GM21786 (cell line): Measurements from ENCODE around the gene POLR3A.
"Not testable (repeated sequence)": the region's sequence is repeated elsewhere in the genome, so short reads cannot be mapped to it uniquely, and the experiment has no call there.

ENCODE experiments used
- ATAC-seq: cut with Tn5 transposase; IDR thresholded peaks from one replicate; pipeline ENCODE4 v1.9.1; 2021; ENCODE audit not compliant: unreplicated experiment

The POLR3A gene

GRCh38 chr10:78029269-78030226 lies at the start of gene POLR3A:
Gene POLR3A (minus strand): TSS chr10:78029515. CDS start chr10:78029407, 108 bp downstream.
- ATAC-seq, result peak; percentile 63

GRCh38 chr10:78078539-78079330 lies 49.4 kb upstream of the POLR3A start:
- ATAC-seq, result no peak

- not testable (repeated sequence) for ATAC-seq
Observed at GRCh38 chr10:78075806-78076205, 46.5 kb upstream of the POLR3A start.

- no peak for ATAC-seq
Observed at GRCh38 chr10:78072504-78072903, 43.2 kb upstream of the POLR3A start.

- no peak for ATAC-seq
Observed at GRCh38 chr10:78071857-78072179, 42.5 kb upstream of the POLR3A start.

- no peak for ATAC-seq
Observed at GRCh38 chr10:78071140-78071856, 42.0 kb upstream of the POLR3A start.

- no peak for ATAC-seq
Observed at GRCh38 chr10:78070726-78071125, 41.4 kb upstream of the POLR3A start.

GRCh38 chr10:78070064-78070463 lies 40.7 kb upstream of the POLR3A start:
- not testable (repeated sequence) for ATAC-seq

GRCh38 chr10:78069151-78069550 lies 39.8 kb upstream of the POLR3A start:
- no peak for ATAC-seq

- no peak for ATAC-seq
Observed at GRCh38 chr10:78066728-78067430, 37.6 kb upstream of the POLR3A start.

- no peak for ATAC-seq
Observed at GRCh38 chr10:78066012-78066411, 36.7 kb upstream of the POLR3A start.

- ATAC-seq, result no peak
Observed at GRCh38 chr10:78065611-78066010, 36.3 kb upstream of the POLR3A start.

GRCh38 chr10:78064919-78065318 lies 35.6 kb upstream of the POLR3A start:
- ATAC-seq, result not testable (repeated sequence)

- ATAC-seq, result no peak
Observed at GRCh38 chr10:78063236-78063635, 33.9 kb upstream of the POLR3A start.

GRCh38 chr10:78062296-78062695 lies 33.0 kb upstream of the POLR3A start:
- ATAC-seq, result no peak

GRCh38 chr10:78059906-78060702 lies 30.8 kb upstream of the POLR3A start:
- ATAC-seq, result no peak

- ATAC-seq, result no peak
Observed at GRCh38 chr10:78058562-78058961, 29.2 kb upstream of the POLR3A start.

GRCh38 chr10:78053211-78053868 lies 24.0 kb upstream of the POLR3A start:
- ATAC-seq, result no peak

- ATAC-seq, result no peak
Observed at GRCh38 chr10:78049851-78050250, 20.5 kb upstream of the POLR3A start.
